Fibroblast of villous mesenchyme (primary cell): ENCODE measurements around the gene RCOR3. TPM values are rescaled to one million over a fixed set of nuclear protein-coding genes. Genes with fewer than 3 reads are reported as not detected.
"Not testable (repeated sequence)": the region's sequence is repeated elsewhere in the genome, so short reads cannot be mapped to it uniquely, and the experiment has no call there.

ENCODE experiments used
- DNase-seq: peaks from one replicate; pipeline ENCODE4 v3.0.0-alpha.2; 2010; ENCODE audit warnings: low read depth
- H3K4me3 ChIP-seq: 2 replicates; pipeline ENCODE4 v1.5.1; 2011; ENCODE audit warnings: low read depth, mild to moderate bottlenecking, low read length
- total RNA-seq: library from RNA; depleted of rRNA; stranded (reverse); fragments of >200 nt; gene quantifications from 2 replicates; pipeline ENCODE4 v1.2.3, GENCODE V29; 2012
- TF ChIP-seq, protein P1 (sequence below): IDR thresholded peaks from 2 replicates; pipeline ENCODE4 v1.5.1; 2012; ENCODE audit warnings: low read depth, mild to moderate bottlenecking, low read length; ENCODE audit not compliant: insufficient read depth

The RCOR3 gene
- total RNA-seq, 1 donor: 32.0 TPM

DNA sequence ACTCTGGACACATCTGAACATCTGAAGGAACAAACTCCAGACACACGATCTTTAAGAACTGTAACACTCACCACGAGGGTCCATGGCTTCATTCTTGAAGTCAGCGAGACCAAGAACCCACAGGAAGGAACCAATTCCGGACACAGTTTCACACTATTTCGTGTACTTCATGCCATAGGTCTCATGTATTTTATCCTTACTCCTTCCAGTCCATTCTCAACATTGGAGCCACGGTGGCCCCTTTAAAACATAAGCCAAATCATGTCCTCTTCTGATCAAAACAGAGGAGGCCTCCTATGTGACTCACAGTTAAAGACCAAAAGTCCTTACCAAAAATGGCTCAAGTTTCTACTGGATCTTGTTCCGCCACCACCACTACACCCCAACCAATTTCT, 29.8 kb upstream of the RCOR3 start:
- no peak overlapping the region for H3K4me3 ChIP-seq
- TF ChIP-seq, protein P1, sequence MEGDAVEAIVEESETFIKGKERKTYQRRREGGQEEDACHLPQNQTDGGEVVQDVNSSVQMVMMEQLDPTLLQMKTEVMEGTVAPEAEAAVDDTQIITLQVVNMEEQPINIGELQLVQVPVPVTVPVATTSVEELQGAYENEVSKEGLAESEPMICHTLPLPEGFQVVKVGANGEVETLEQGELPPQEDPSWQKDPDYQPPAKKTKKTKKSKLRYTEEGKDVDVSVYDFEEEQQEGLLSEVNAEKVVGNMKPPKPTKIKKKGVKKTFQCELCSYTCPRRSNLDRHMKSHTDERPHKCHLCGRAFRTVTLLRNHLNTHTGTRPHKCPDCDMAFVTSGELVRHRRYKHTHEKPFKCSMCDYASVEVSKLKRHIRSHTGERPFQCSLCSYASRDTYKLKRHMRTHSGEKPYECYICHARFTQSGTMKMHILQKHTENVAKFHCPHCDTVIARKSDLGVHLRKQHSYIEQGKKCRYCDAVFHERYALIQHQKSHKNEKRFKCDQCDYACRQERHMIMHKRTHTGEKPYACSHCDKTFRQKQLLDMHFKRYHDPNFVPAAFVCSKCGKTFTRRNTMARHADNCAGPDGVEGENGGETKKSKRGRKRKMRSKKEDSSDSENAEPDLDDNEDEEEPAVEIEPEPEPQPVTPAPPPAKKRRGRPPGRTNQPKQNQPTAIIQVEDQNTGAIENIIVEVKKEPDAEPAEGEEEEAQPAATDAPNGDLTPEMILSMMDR: no peak
- DNase-seq: no peak

DNA sequence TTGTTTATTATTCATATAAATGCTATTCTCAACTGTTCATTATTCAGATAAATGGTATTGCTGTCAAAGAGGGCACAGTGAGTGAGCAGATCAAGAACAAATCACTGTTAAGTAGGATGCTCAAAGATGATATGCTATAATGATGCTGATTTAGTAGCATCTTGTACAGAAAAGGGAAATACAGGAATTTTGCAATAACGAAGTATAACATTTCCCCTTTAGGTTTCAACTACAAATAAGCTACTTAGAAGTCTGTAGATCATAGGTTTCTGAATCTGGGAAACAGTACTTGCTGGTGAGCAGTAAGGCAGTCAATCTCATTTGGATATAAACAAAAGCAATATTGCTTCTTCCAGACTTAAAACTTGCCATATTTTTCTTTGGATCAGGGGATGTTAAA, 27.3 kb upstream of the RCOR3 start:
- no peak for DNase-seq
- TF ChIP-seq, protein P1: no peak
- no peak overlapping the region for H3K4me3 ChIP-seq

GRCh38 chr1:211236633-211237320, 22.4 kb upstream of the RCOR3 start:
- TF ChIP-seq, protein P1: no peak
- H3K4me3 ChIP-seq: no peak overlapping the region
- no peak for DNase-seq

DNA sequence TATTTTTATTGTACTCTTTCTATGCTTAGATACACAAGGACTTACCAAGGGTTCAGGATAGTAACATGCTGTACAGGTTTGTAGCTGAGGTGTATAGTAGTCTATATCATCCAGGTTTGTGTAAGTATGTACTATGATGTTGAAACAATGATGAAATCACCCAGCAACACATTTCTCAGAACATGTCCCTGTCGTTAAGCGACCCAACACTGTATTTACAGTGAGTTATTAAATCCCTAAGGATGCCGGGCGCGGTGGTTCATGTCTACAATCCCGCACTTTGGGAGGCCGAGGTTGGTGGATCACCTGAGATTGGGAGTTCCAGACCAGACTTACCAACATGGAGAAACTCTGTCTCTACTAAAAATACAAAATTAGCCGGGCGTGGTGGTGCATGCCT, 21.6 kb upstream of the RCOR3 start:
- DNase-seq: no peak
- TF ChIP-seq, protein P1: no peak
- no peak overlapping the region for H3K4me3 ChIP-seq

- DNase-seq, H3K4me3 ChIP-seq: not testable (repeated sequence)
These were observed 18.6 kb upstream of the RCOR3 start for GRCh38 chr1:211240567-211240966.

- no peak for DNase-seq
- TF ChIP-seq, protein P1: no peak
- H3K4me3 ChIP-seq: no peak overlapping the region
These were observed 18.1 kb upstream of the RCOR3 start for GRCh38 chr1:211241071-211241470.

DNA sequence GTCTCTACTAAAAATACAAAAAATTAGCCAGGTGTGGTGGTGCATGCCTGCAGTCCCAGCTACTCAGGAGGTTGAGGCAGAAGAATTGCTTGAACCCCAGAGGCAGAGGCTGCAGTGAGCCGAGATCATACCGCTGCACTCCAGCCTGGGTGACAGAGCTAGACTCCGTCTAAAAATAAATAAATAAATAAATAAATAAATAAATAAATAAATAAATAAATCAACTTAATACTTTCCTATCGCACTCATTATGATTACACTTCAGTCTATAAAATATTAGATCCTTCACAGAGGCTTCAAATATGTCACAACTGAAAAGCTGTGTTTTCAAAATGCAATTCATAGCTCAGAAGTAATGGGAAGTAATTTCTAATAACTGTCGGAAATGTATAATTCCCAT, 15.5 kb upstream of the RCOR3 start:
- not testable (repeated sequence) for H3K4me3 ChIP-seq, DNase-seq

GRCh38 chr1:211246583-211246982, 12.6 kb upstream of the RCOR3 start:
- not testable (repeated sequence) for H3K4me3 ChIP-seq, DNase-seq
